Endothelial cell of umbilical vein (primary cell): Measurements from ENCODE around the gene MCL1. TPM values are rescaled to one million over a fixed set of nuclear protein-coding genes. Genes with fewer than 3 reads are reported as not detected.

Experiments used
- BruUV-seq: library from RNA; stranded (reverse); fragments of 400-500 nt; replicated peaks from 2 replicates; lab custom pipeline; 2021; lab: Mats Ljungman, UMichigan
- CTCF ChIA-PET: fragments of 300-600, 350-600 bp; sonication (Branson Sonifier 250); formaldehyde crosslinking; loops from one replicate; lab custom pipeline; 2021; ENCODE audit warnings: antibody characterized with exemption, inconsistent platforms; lab: Charles Lee
- POLR2A ChIA-PET: fragments of 300-600, 350-600 bp; sonication (Branson Sonifier 250); formaldehyde crosslinking; loops from one replicate; lab custom pipeline; 2021; ENCODE audit warnings: antibody characterized with exemption, inconsistent platforms; lab: Charles Lee
- DNase-seq: peaks from one replicate; pipeline ENCODE4 v3.0.0-alpha.2; 2011; ENCODE audit warnings: low read depth, low spot score
- FAIRE-seq: peaks from 2 replicates; lab custom pipeline; 2011; peaks lifted over from hg19 to GRCh38; lab: Jason Lieb, UNC
- H2AFZ ChIP-seq: 2 replicates; pipeline ENCODE4 v1.6.0; 2012; ENCODE audit warnings: low read depth, low read length, control low read depth, inconsistent platforms
- H3K27ac ChIP-seq: 2 replicates; pipeline ENCODE4 v1.5.1; 2011; ENCODE audit warnings: low read depth, mild to moderate bottlenecking, control low read depth, low read length, moderate library complexity; ENCODE audit not compliant: insufficient read depth
- H3K27me3 ChIP-seq, 2 experiments: 2 replicates each; pipeline versions ENCODE4 v1.6.0 to v1.6.1; 2011; ENCODE audit warnings: low read length in 2 of 2, mixed read lengths in 1 of 2; ENCODE audit not compliant: control insufficient read depth in 2 of 2, insufficient read depth in 2 of 2
- H3K36me3 ChIP-seq, 2 experiments: 2 replicates in 1 of 2; 3 replicates in 1 of 2; pipeline ENCODE4 v1.5.1; 2011; ENCODE audit warnings: low read length in 2 of 2, mild to moderate bottlenecking in 1 of 2, moderate library complexity in 1 of 2; ENCODE audit not compliant: control insufficient read depth in 2 of 2, insufficient read depth in 2 of 2; ENCODE audit errors: extremely low read depth in 1 of 2
- H3K4me1 ChIP-seq: 3 replicates; pipeline ENCODE4 v1.5.1; 2011; ENCODE audit warnings: mild to moderate bottlenecking, low read length; ENCODE audit not compliant: control insufficient read depth, insufficient read depth; ENCODE audit errors: extremely low read depth
- H3K4me2 ChIP-seq: 2 replicates; pipeline ENCODE4 v1.6.1; 2011; ENCODE audit warnings: low read length, control low read depth, mixed read lengths; ENCODE audit not compliant: insufficient read depth
- H3K4me3 ChIP-seq, 3 experiments: fragments of 200-600 bp in 1 of 3; sonication (generic), shearing (Covaris generic) in 1 of 3; replicated peaks in 1 of 3; 2 replicates each; pipeline ENCODE4 v1.5.1; 2011 to 2016; ENCODE audit warnings: control low read depth in 3 of 3, low read length in 3 of 3, mild to moderate bottlenecking in 2 of 3, inconsistent platforms in 1 of 3, low read depth in 1 of 3, moderate library complexity in 1 of 3; ENCODE audit not compliant: insufficient read depth in 1 of 3
- H3K79me2 ChIP-seq: 2 replicates; pipeline ENCODE4 v1.6.0; 2012; ENCODE audit warnings: low read length, inconsistent platforms; ENCODE audit not compliant: control insufficient read depth, insufficient read depth
- H3K9ac ChIP-seq: replicated peaks from 2 replicates; pipeline ENCODE3; 2011; ENCODE audit warnings: low read length, control low read depth; ENCODE audit not compliant: insufficient read depth; ENCODE audit errors: extremely low read depth
- H3K9me1 ChIP-seq: replicated peaks from 3 replicates; pipeline ENCODE4 v1.6.0; 2011; ENCODE audit warnings: mild to moderate bottlenecking, low read length; ENCODE audit not compliant: control insufficient read depth, insufficient read depth; ENCODE audit errors: extremely low read depth
- H3K9me3 ChIP-seq: replicated peaks from 2 replicates; pipeline ENCODE4 v1.5.1; 2012; ENCODE audit warnings: low read length, inconsistent platforms; ENCODE audit not compliant: control insufficient read depth, insufficient read depth
- H4K20me1 ChIP-seq: replicated peaks from 2 replicates; pipeline ENCODE3; 2011; ENCODE audit warnings: mild to moderate bottlenecking, low read length; ENCODE audit not compliant: control insufficient read depth, insufficient read depth; ENCODE audit errors: extremely low read depth
- EZH2 ChIP-seq: IDR thresholded peaks from 2 replicates; pipeline ENCODE4 v1.6.1; 2012; ENCODE audit warnings: borderline replicate concordance, low read depth, mild to moderate bottlenecking, moderate library complexity, low read length, inconsistent platforms; ENCODE audit not compliant: severe bottlenecking
- FOS ChIP-seq: IDR thresholded peaks from 2 replicates; pipeline ENCODE4 v1.6.1; 2011; ENCODE audit warnings: mild to moderate bottlenecking, low read length, moderate library complexity, borderline replicate concordance; ENCODE audit not compliant: insufficient read depth
- GATA2 ChIP-seq: IDR thresholded peaks from 2 replicates; pipeline ENCODE4 v1.7.0; 2011; ENCODE audit warnings: low read depth, mild to moderate bottlenecking, moderate library complexity, mixed read lengths, low read length; ENCODE audit not compliant: insufficient read length, insufficient read depth
- JUN ChIP-seq: IDR thresholded peaks from 2 replicates; pipeline ENCODE4 v1.6.1; 2011; ENCODE audit warnings: borderline replicate concordance, low read depth; ENCODE audit not compliant: insufficient read length, insufficient read depth
- MYC ChIP-seq: IDR thresholded peaks from one replicate; pipeline ENCODE4 v1.6.1; 2011; ENCODE audit warnings: mild to moderate bottlenecking, low read depth, low read length
- POLR2A ChIP-seq: IDR thresholded peaks from 2 replicates; pipeline ENCODE4 v1.6.1; 2012; ENCODE audit warnings: low read depth, mild to moderate bottlenecking, control low read depth, low read length
- POLR2AphosphoS5 ChIP-seq: IDR thresholded peaks from 2 replicates; pipeline ENCODE4 v1.6.1; 2012; ENCODE audit warnings: low read depth, mild to moderate bottlenecking, control low read depth, low read length, moderate library complexity; ENCODE audit not compliant: insufficient read depth
- dilution Hi-C: fragments of 300-500 bp; cut with MboI; formaldehyde crosslinking; loops from one replicate; pipeline ENCODE4 v1.15.0; 2019; ENCODE audit warnings: low sequenced_read_pairs; ENCODE audit not compliant: extremely low pct_ligation_motif_present
- intact Hi-C: fragments of 100-400 bp; cut with micrococcal nuclease; formaldehyde crosslinking; loops from one replicate; pipeline ENCODE4 v1.10.0; 2022
- polyA plus RNA-seq, 4 experiments: library from polyadenylated mRNA; depleted of rRNA in 3 of 4; stranded (reverse) in 3 of 4; unstranded in 1 of 4; fragments of >200 nt; gene quantifications; 2 replicates each; pipeline versions ENCODE4 v1.2.1 to v1.2.3, GENCODE V29; 2011 to 2012; ENCODE audit warnings: missing spikeins in 1 of 4
- total RNA-seq: library from RNA; stranded (reverse); gene quantifications from 2 replicates; pipeline ENCODE4 v1.2.3, GENCODE V29; 2021
- TF ChIP-seq, protein P1 (sequence below), 2 donors: IDR thresholded peaks; 1 replicate in 1 of 2; 2 replicates in 1 of 2; pipeline ENCODE4 v1.5.1; 2011; ENCODE audit warnings: low read length in 2 of 2, mild to moderate bottlenecking in 2 of 2, moderate library complexity in 2 of 2, control low read depth in 1 of 2, inconsistent platforms in 1 of 2, low read depth in 1 of 2; ENCODE audit not compliant: insufficient read depth in 1 of 2; ENCODE audit errors: extremely low read depth in 1 of 2
- TF ChIP-seq, protein P2 (sequence below): IDR thresholded peaks from 2 replicates; pipeline ENCODE4 v1.6.1; 2011; ENCODE audit not compliant: insufficient read depth, insufficient read length

Gene MCL1
- total and polyA plus RNA-seq, 2 donors (not counting 3 experiments of a cell fraction or from before 2014, with no cell fraction given), result 87.3 to 186 TPM

DNA sequence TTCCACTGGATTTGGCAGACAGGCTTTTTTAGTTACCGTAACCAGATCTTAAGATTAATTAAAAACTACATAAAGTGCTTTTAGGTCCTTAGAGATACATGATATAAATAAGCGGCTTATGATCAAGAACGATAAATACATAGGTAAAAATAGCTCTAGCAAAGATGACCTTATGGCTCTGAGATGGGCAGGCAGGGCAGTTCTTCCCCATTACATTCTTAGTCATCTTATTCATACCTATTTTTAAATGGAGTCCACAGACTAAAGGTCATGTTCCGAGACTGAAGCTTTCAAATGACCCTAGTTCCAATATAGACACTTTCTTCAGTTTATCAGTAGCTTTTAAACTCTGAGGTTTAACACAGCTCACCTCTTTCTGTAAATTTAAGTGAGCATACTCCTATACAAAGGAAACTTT is 4.3 kb downstream of the MCL1 start:
- Histone ChIP-seq H3K27me3 (no peaks in the 10 kb centered on the region), H3K27ac (peak overlapping the region; percentile 50), H3K4me3 (peak overlapping the region; percentile 91 to 99 (median 92)), H3K9me3 (no peaks in the 10 kb centered on the region), H3K9me1 (no peaks in the 10 kb centered on the region), H3K4me2 (peak overlapping the region; percentile 87), H3K9ac (peak overlapping the region; percentile 97), H3K36me3 (peaks cover 17 to 39% of the 10 kb centered on the region in 2 experiments), H3K79me2 (peaks cover 73% of the 10 kb centered on the region), H2AFZ (no peak overlapping the region), H3K4me1 (peaks cover 34% of the 10 kb centered on the region), H4K20me1 (peaks cover 36% of the 10 kb centered on the region)
- no TSS peak for BruUV-seq
- FAIRE-seq (no peak), DNase-seq (no peak)
- ChIA-PET CTCF (interaction anchor here (10.3 to 13.4 kb wide), 2 partner anchors 13 to 45 kb away, joined by 147 to 184 read pairs; no protein-coding TSS in a partner anchor), POLR2A (interaction anchor here (1.5 kb wide), 1 partner anchor 11 kb away, joined by 6 read pairs; no protein-coding TSS in a partner anchor)
- TF ChIP-seq GATA2 (no peak), JUN (no peak), POLR2A (no peak), POLR2AphosphoS5 (no peak), EZH2 (no peak), MYC (no peak), FOS (no peak)
- TF ChIP-seq, protein P1, sequence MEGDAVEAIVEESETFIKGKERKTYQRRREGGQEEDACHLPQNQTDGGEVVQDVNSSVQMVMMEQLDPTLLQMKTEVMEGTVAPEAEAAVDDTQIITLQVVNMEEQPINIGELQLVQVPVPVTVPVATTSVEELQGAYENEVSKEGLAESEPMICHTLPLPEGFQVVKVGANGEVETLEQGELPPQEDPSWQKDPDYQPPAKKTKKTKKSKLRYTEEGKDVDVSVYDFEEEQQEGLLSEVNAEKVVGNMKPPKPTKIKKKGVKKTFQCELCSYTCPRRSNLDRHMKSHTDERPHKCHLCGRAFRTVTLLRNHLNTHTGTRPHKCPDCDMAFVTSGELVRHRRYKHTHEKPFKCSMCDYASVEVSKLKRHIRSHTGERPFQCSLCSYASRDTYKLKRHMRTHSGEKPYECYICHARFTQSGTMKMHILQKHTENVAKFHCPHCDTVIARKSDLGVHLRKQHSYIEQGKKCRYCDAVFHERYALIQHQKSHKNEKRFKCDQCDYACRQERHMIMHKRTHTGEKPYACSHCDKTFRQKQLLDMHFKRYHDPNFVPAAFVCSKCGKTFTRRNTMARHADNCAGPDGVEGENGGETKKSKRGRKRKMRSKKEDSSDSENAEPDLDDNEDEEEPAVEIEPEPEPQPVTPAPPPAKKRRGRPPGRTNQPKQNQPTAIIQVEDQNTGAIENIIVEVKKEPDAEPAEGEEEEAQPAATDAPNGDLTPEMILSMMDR (IDR thresholded peaks at IDR 0.05; ENCODE audit: extremely low read depth in 1 of 2, insufficient read depth in 1 of 2, low read depth in 1 of 2, low read length in 2 of 2), result no peak
- TF ChIP-seq, protein P2, sequence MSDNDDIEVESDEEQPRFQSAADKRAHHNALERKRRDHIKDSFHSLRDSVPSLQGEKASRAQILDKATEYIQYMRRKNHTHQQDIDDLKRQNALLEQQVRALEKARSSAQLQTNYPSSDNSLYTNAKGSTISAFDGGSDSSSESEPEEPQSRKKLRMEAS, result no peak
- dilution Hi-C loops, result loop anchor here (10.0 kb wide), 1 partner anchor 90 kb away; no protein-coding TSS in a partner anchor
- intact Hi-C loops, result loop anchor here (5.0 kb wide), 1 partner anchor 237 kb away; no protein-coding TSS in a partner anchor
